Effector memory CD8-positive, alpha-beta T cell (primary cell): ENCODE measurements around the gene OPA3.

Experiments used
- ATAC-seq: fragments of 150-1000 bp; cut with Tn5 transposase; replicated peaks from 2 replicates; pipeline ENCODE4 v1.10.0; 2021; ENCODE audit warnings: mild to moderate bottlenecking, moderate library complexity
- DNase-seq, 3 experiments: peaks; one replicate each; pipeline ENCODE4 v3.0.0; 2021
- H3K27ac Mint-ChIP-seq, 2 donors: one replicate each; pipeline ENCODE4 v1.8.0; 2022; ENCODE audit warnings: mild to moderate bottlenecking in 2 of 2, mixed read lengths in 2 of 2, moderate library complexity in 2 of 2
- H3K27me3 Mint-ChIP-seq, 2 donors: one replicate each; pipeline ENCODE4 v1.8.0; 2022; ENCODE audit warnings: mixed read lengths in 2 of 2
- H3K36me3 Mint-ChIP-seq: one replicate; pipeline ENCODE4 v1.8.0; 2022; ENCODE audit warnings: mild to moderate bottlenecking, moderate library complexity, mixed read lengths; ENCODE audit not compliant: insufficient read depth
- H3K4me1 Mint-ChIP-seq, 2 donors: one replicate each; pipeline ENCODE4 v1.8.0; 2022; ENCODE audit warnings: low read depth in 2 of 2, mixed read lengths in 2 of 2
- H3K4me3 Mint-ChIP-seq, 2 donors: one replicate each; pipeline ENCODE4 v1.8.0; 2022; ENCODE audit warnings: mild to moderate bottlenecking in 2 of 2, mixed read lengths in 2 of 2, moderate library complexity in 2 of 2
- H3K9me3 Mint-ChIP-seq, 2 donors: one replicate each; pipeline ENCODE4 v1.8.0; 2022; ENCODE audit warnings: mixed read lengths in 2 of 2

OPA3 gene

GRCh38 chr19:45496349-45496953, 88.2 kb downstream of the OPA3 start:
- H3K9me3 Mint-ChIP-seq, result no peaks in the 10 kb centered on the region
- H3K4me1 Mint-ChIP-seq, result peaks cover 34 to 40% of the 10 kb centered on the region in 2 donors
- H3K36me3 Mint-ChIP-seq, result peaks cover 23% of the 10 kb centered on the region
- peak; percentile 38 to 49 (median 47) for DNase-seq
- peak overlapping the region; percentile 84 to 91 for H3K4me3 Mint-ChIP-seq
- H3K27me3 Mint-ChIP-seq, result peaks cover 8 to 31% of the 10 kb centered on the region in 2 donors
- peak; percentile 29 for ATAC-seq
- peak overlapping the region in 1 of 2 donors; percentile 90 for H3K27ac Mint-ChIP-seq

- H3K27me3 Mint-ChIP-seq, result peaks cover 8 to 31% of the 10 kb centered on the region in 2 donors
- peaks cover 23% of the 10 kb centered on the region for H3K36me3 Mint-ChIP-seq
- no peaks in the 10 kb centered on the region for H3K9me3 Mint-ChIP-seq
- peak overlapping the region; percentile 84 to 91 for H3K4me3 Mint-ChIP-seq
- ATAC-seq (no peak), DNase-seq (no peak)
- peaks cover 34% of the 10 kb centered on the region in 2 donors for H3K4me1 Mint-ChIP-seq
- H3K27ac Mint-ChIP-seq, result no peak overlapping the region
Measured at GRCh38 chr19:45495178-45495577, 89.4 kb downstream of the OPA3 start.

- peaks cover 31% of the 10 kb centered on the region in 2 donors for H3K4me1 Mint-ChIP-seq
- H3K27ac Mint-ChIP-seq, result no peak overlapping the region
- H3K9me3 Mint-ChIP-seq, result no peaks in the 10 kb centered on the region
- H3K36me3 Mint-ChIP-seq, result peaks cover 23% of the 10 kb centered on the region
- H3K27me3 Mint-ChIP-seq, result peaks cover 8 to 31% of the 10 kb centered on the region in 2 donors
- no peak for ATAC-seq
- no peak for DNase-seq
- no peak overlapping the region for H3K4me3 Mint-ChIP-seq
Measured at GRCh38 chr19:45494261-45494916, 90.2 kb downstream of the OPA3 start.

GRCh38 chr19:45492627-45493470, 91.8 kb downstream of the OPA3 start:
- Mint-ChIP-seq H3K36me3 (peaks cover 27% of the 10 kb centered on the region), H3K27me3 (peaks cover 13 to 40% of the 10 kb centered on the region in 2 donors), H3K27ac (no peak overlapping the region), H3K9me3 (no peaks in the 10 kb centered on the region), H3K4me1 (peaks cover 21 to 22% of the 10 kb centered on the region in 2 donors), H3K4me3 (peak overlapping the region in 1 of 2 donors; percentile 25)
- DNase-seq (no peak), ATAC-seq (no peak)

- no peak for DNase-seq
- Mint-ChIP-seq H3K27ac (no peak overlapping the region), H3K4me3 (no peak overlapping the region), H3K27me3 (peaks cover 13 to 40% of the 10 kb centered on the region in 2 donors), H3K4me1 (peaks cover 17 to 18% of the 10 kb centered on the region in 2 donors), H3K9me3 (no peaks in the 10 kb centered on the region), H3K36me3 (peaks cover 22% of the 10 kb centered on the region)
- ATAC-seq, result no peak
Measured at GRCh38 chr19:45492137-45492626, 92.4 kb downstream of the OPA3 start.

GRCh38 chr19:45489216-45489855, 95.3 kb downstream of the OPA3 start:
- Mint-ChIP-seq H3K4me1 (peaks cover 5 to 11% of the 10 kb centered on the region in 2 donors), H3K36me3 (peaks cover 35% of the 10 kb centered on the region), H3K9me3 (no peaks in the 10 kb centered on the region), H3K4me3 (no peak overlapping the region), H3K27ac (no peak overlapping the region), H3K27me3 (peaks cover 5 to 27% of the 10 kb centered on the region in 2 donors)
- DNase-seq (no peak), ATAC-seq (no peak)

- no peak for ATAC-seq
- no peak for DNase-seq
- Mint-ChIP-seq H3K4me3 (no peak overlapping the region), H3K27me3 (peaks cover 5 to 27% of the 10 kb centered on the region in 2 donors), H3K27ac (no peak overlapping the region), H3K4me1 (peaks cover 5 to 13% of the 10 kb centered on the region in 2 donors), H3K36me3 (peaks cover 36% of the 10 kb centered on the region), H3K9me3 (no peaks in the 10 kb centered on the region)
Measured at GRCh38 chr19:45488708-45489107, 95.9 kb downstream of the OPA3 start.

GRCh38 chr19:45485305-45486077, 99.1 kb downstream of the OPA3 start:
- H3K9me3 Mint-ChIP-seq, result no peaks in the 10 kb centered on the region
- H3K4me3 Mint-ChIP-seq, result peak overlapping the region; percentile 85 to 91
- peak overlapping the region; percentile 6 to 85 for H3K27ac Mint-ChIP-seq
- H3K27me3 Mint-ChIP-seq, result peaks cover 5 to 8% of the 10 kb centered on the region in 2 donors
- DNase-seq (peak; percentile 97 to 99 (median 98)), ATAC-seq (peak; percentile 97)
- peaks cover 39% of the 10 kb centered on the region for H3K36me3 Mint-ChIP-seq
- H3K4me1 Mint-ChIP-seq, result peaks cover 0 to 10% of the 10 kb centered on the region in 2 donors

GRCh38 chr19:45484273-45484945, 100.2 kb downstream of the OPA3 start:
- Mint-ChIP-seq H3K9me3 (no peaks in the 10 kb centered on the region), H3K36me3 (peaks cover 46% of the 10 kb centered on the region), H3K27ac (peak overlapping the region in 1 of 2 donors; percentile 85), H3K4me3 (no peak overlapping the region), H3K4me1 (peaks cover 3 to 10% of the 10 kb centered on the region in 2 donors), H3K27me3 (peaks cover 5 to 8% of the 10 kb centered on the region in 2 donors)
- ATAC-seq, result no peak
- no peak for DNase-seq

GRCh38 chr19:45483033-45483432, 101.6 kb downstream of the OPA3 start:
- no peak for ATAC-seq
- H3K27me3 Mint-ChIP-seq, result no peaks in the 10 kb centered on the region
- no peak overlapping the region for H3K27ac Mint-ChIP-seq

GRCh38 chr19:45478454-45479238, 106.0 kb downstream of the OPA3 start:
- ATAC-seq, result peak; percentile 59
- Mint-ChIP-seq H3K4me1 (peaks cover 28 to 41% of the 10 kb centered on the region in 2 donors), H3K36me3 (peaks cover 77% of the 10 kb centered on the region), H3K27ac (peak overlapping the region; percentile 96 to 100), H3K9me3 (no peaks in the 10 kb centered on the region), H3K27me3 (no peaks in the 10 kb centered on the region), H3K4me3 (peak overlapping the region; percentile 94 to 98)
- peak; percentile 87 to 94 (median 89) for DNase-seq

More at GRCh38 chr19:45483033-45483432, 101.6 kb downstream of the OPA3 start:
- DNase-seq, result no peak
- Mint-ChIP-seq H3K4me1 (peaks cover 11 to 13% of the 10 kb centered on the region in 2 donors), H3K4me3 (no peak overlapping the region), H3K9me3 (no peaks in the 10 kb centered on the region), H3K36me3 (peaks cover 54% of the 10 kb centered on the region)
